ENCODE measurements around the gene CARD8. TPM values are rescaled to one million over a fixed set of nuclear protein-coding genes. Genes with fewer than 3 reads are reported as not detected.

Gene CARD8
- total RNA-seq, 2 experiments from 2014 or later, result 71.1 to 73.1 TPM

DNA sequence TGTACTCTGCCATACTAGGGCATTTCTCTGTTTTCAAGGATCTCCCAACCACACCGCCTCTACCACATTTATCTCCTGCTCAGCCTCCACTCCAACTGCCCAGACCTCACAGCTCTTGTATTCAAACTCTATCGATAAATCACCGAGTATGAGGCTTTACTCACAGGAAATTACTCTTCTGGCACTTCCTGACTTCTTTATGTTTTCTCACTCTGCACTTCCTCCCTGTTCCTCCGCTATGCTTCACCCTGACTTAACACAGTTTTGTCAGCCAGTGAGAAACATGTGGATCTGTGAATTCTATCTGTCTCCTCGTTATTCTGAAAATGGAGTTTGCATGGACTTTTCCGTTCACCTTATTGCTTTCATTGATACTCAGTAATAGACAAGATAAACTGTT lies 2.6 kb upstream of the CARD8 start:
- peak in 6 of 14 experiments; percentile 4 to 76 (median 48) for DNase-seq
- H3K9me3 Mint-ChIP-seq, result no peaks in the 10 kb centered on the region
- TF ChIP-seq, protein P1, sequence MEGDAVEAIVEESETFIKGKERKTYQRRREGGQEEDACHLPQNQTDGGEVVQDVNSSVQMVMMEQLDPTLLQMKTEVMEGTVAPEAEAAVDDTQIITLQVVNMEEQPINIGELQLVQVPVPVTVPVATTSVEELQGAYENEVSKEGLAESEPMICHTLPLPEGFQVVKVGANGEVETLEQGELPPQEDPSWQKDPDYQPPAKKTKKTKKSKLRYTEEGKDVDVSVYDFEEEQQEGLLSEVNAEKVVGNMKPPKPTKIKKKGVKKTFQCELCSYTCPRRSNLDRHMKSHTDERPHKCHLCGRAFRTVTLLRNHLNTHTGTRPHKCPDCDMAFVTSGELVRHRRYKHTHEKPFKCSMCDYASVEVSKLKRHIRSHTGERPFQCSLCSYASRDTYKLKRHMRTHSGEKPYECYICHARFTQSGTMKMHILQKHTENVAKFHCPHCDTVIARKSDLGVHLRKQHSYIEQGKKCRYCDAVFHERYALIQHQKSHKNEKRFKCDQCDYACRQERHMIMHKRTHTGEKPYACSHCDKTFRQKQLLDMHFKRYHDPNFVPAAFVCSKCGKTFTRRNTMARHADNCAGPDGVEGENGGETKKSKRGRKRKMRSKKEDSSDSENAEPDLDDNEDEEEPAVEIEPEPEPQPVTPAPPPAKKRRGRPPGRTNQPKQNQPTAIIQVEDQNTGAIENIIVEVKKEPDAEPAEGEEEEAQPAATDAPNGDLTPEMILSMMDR (IDR thresholded peaks at IDR 0.05), result no peak
- intact Hi-C loops (cut with DNase I, micrococcal nuclease), result loop anchor here in 1 of 2 experiments (10.0 kb wide), 1 partner anchor 1406 kb away; the partner anchor contains the start of genes BCL2L12 and IRF3
- CTCF ChIA-PET, result interaction anchor here (1.3 kb wide), 1 partner anchor 13 kb away, joined by 5 read pairs; no protein-coding TSS in a partner anchor
- no peaks in the 10 kb centered on the region for H3K27me3 Mint-ChIP-seq
- Histone ChIP-seq H3K27me3 (ENCODE audit: control insufficient read depth in 1 of 2, insufficient read depth in 2 of 2, low read length in 2 of 2) (no peaks in the 10 kb centered on the region), H3K27ac (ENCODE audit: low read depth in 1 of 2, low read length in 2 of 2) (peak overlapping the region; percentile 60 to 73), H3K9me3 (ENCODE audit: control insufficient read depth in 1 of 2, insufficient read depth in 1 of 2, low read length in 2 of 2) (no peaks in the 10 kb centered on the region), H3K36me3 (ENCODE audit: insufficient read depth, low read length) (no peaks in the 10 kb centered on the region), H3K4me3 (ENCODE audit: low read length) (peak overlapping the region; percentile 53), H3K4me1 (ENCODE audit: insufficient read depth, low read length) (peaks cover 45% of the 10 kb centered on the region)
- peaks cover 56% of the 10 kb centered on the region for H3K4me1 Mint-ChIP-seq (ENCODE audit: low read depth)
- no peak for ATAC-seq (ENCODE audit: poor library complexity)
- POLR2A ChIA-PET, result interaction anchor here (0.8 to 3.0 kb wide), 4 partner anchors 9 to 89 kb away, joined by 4 to 31 read pairs (median 6); no protein-coding TSS in a partner anchor
- peak overlapping the region; percentile 83 for H3K4me3 Mint-ChIP-seq
- H3K27ac Mint-ChIP-seq, result peak overlapping the region; percentile 84
- H3K36me3 Mint-ChIP-seq (ENCODE audit: low read depth), result peaks cover 22% of the 10 kb centered on the region

DNA sequence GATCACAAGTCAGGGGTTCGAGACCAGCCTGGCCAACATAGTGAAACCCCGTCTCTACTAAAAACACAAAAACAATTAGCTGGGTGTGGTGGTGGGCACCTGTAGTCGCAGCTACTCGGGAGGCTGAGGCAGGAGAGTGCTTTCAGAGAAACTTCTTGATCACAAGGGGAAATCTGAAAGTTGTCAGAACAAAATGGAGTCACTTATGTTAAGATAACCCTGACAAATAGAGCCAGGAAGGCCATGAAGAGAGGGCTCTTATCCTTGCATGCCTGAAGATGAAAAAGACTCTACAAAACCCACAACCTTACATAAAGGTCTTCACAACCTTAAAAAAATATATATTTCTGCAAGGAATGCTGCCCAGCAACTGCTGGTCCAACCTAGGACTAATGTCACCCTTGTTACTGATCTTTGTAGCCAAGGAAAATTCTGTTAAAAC lies 1.2 kb downstream of the CARD8 start:
- TF ChIP-seq, protein P1 (IDR thresholded peaks at IDR 0.05), result no peak
- H3K27me3 Mint-ChIP-seq, result no peaks in the 10 kb centered on the region
- peaks cover 83% of the 10 kb centered on the region for H3K4me1 Mint-ChIP-seq (ENCODE audit: low read depth)
- peaks cover 68% of the 10 kb centered on the region for H3K4me1 ChIP-seq (ENCODE audit: insufficient read depth, low read length)
- peaks cover 4% of the 10 kb centered on the region for H3K36me3 ChIP-seq (ENCODE audit: insufficient read depth, low read length)
- POLR2A ChIA-PET, result interaction anchor here (0.9 to 2.5 kb wide), 4 partner anchors 9 to 144 kb away, joined by 3 to 31 read pairs (median 11); partner anchors contain the start of gene PLA2G4C
- H3K9me3 ChIP-seq (ENCODE audit: control insufficient read depth in 1 of 2, insufficient read depth in 1 of 2, low read length in 2 of 2), result no peaks in the 10 kb centered on the region
- H3K36me3 Mint-ChIP-seq (ENCODE audit: low read depth), result peaks cover 34% of the 10 kb centered on the region
- intact Hi-C loops (cut with DNase I, micrococcal nuclease), result loop anchor here (2.0 to 10.0 kb wide), 3 partner anchors 52 to 1410 kb away; partner anchors contain the start of genes BCL2L12 (in 1 of the 2), IRF3 (in 1 of the 2), LIG1 (in 1 of the 2) and ZSWIM9 (in 1 of the 2)
- peak overlapping the region; percentile 77 for H3K4me3 Mint-ChIP-seq
- ATAC-seq (ENCODE audit: poor library complexity) (no peak), DNase-seq (no peak)
- H3K4me3 ChIP-seq (ENCODE audit: low read length), result peak overlapping the region; percentile 67
- no peaks in the 10 kb centered on the region for H3K9me3 Mint-ChIP-seq
- CTCF ChIA-PET, result interaction anchor here (1.5 kb wide), 1 partner anchor 10 kb away, joined by 6 read pairs; no protein-coding TSS in a partner anchor
- peak overlapping the region; percentile 89 to 90 for H3K27ac ChIP-seq (ENCODE audit: low read depth in 1 of 2, low read length in 2 of 2)
- no peaks in the 10 kb centered on the region for H3K27me3 ChIP-seq (ENCODE audit: control insufficient read depth in 1 of 2, insufficient read depth in 2 of 2, low read length in 2 of 2)
- H3K27ac Mint-ChIP-seq, result peak overlapping the region; percentile 97

DNA sequence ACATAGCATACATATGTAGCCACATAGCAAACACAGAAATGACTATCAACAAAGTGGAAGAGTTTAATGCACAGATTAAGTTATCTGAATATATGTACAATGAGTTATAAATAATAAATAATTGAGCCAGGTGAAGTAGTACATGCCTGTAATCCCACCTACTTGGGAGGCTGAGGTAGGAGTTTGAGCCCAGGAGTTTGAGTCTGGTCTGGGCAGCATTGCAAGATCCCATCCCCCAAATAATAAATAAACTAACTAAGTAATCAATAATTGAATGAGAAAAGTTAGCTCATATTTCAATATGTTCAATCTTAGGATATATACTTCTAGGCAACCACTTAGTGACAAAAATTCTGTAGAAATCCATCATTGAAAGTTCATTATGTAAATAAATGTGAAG lies 1.7 kb downstream of the CARD8 start:
- DNase-seq, result no peak
- ChIA-PET CTCF (no interaction called here), POLR2A (interaction anchor here (2.5 kb wide), 1 partner anchor 9 kb away, joined by 31 read pairs; no protein-coding TSS in a partner anchor)
- Histone ChIP-seq H3K4me1 (ENCODE audit: insufficient read depth, low read length) (peaks cover 65% of the 10 kb centered on the region), H3K4me3 (ENCODE audit: low read length) (no peak overlapping the region), H3K9me3 (ENCODE audit: control insufficient read depth in 1 of 2, insufficient read depth in 1 of 2, low read length in 2 of 2) (no peaks in the 10 kb centered on the region), H3K27me3 (ENCODE audit: control insufficient read depth in 1 of 2, insufficient read depth in 2 of 2, low read length in 2 of 2) (no peaks in the 10 kb centered on the region), H3K27ac (ENCODE audit: low read depth in 1 of 2, low read length in 2 of 2) (peak overlapping the region; percentile 89 to 90), H3K36me3 (ENCODE audit: insufficient read depth, low read length) (peaks cover 4% of the 10 kb centered on the region)
- H3K36me3 Mint-ChIP-seq (ENCODE audit: low read depth), result peaks cover 37% of the 10 kb centered on the region
- no peaks in the 10 kb centered on the region for H3K27me3 Mint-ChIP-seq
- peaks cover 85% of the 10 kb centered on the region for H3K4me1 Mint-ChIP-seq (ENCODE audit: low read depth)
- peak overlapping the region; percentile 97 for H3K27ac Mint-ChIP-seq
- H3K9me3 Mint-ChIP-seq, result no peaks in the 10 kb centered on the region
- no peak for ATAC-seq (ENCODE audit: poor library complexity)
- intact Hi-C loops (cut with DNase I, micrococcal nuclease), result loop anchor here (2.0 to 10.0 kb wide), 3 partner anchors 52 to 1411 kb away; partner anchors contain the start of genes BCL2L12 (in 1 of the 2), IRF3 (in 1 of the 2), LIG1 (in 1 of the 2) and ZSWIM9 (in 1 of the 2)
- peak overlapping the region; percentile 78 for H3K4me3 Mint-ChIP-seq
- TF ChIP-seq, protein P1 (IDR thresholded peaks at IDR 0.05), result no peak
